ENCODE results near the gene ELF2.
"Not testable (repeated sequence)": the region's sequence is repeated elsewhere in the genome, so short reads cannot be mapped to it uniquely, and the experiment has no call there.

Gene ELF2

DNA sequence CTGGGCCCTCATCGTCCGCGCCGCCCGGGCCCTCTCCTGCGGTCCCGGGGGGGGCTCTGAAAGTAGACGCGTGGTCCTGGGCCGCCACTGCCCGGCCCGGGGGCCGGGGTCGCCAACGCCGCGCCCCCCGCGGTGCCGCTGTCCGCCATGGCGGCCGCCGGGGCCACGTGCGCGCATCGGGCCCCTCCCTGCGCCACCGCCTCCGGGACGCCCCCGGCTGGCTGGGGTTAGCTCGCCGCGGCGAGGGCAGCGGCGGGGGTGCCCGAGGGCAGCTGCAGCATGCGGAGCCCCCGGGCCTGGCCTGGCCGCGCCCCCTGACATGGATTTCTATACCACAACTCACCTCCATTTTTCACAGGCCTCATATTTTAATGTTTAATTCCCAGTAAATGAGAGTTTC is 61.8 kb downstream of the ELF2 start:
- Histone ChIP-seq H3K27ac (ENCODE audit: low read depth in 2 of 2, low read length in 2 of 2) (no peak overlapping the region), H3K36me3 (ENCODE audit: control insufficient read depth in 2 of 2, insufficient read depth in 2 of 2, low read length in 2 of 2) (peaks cover 4 to 10% of the 10 kb centered on the region in 2 donors)

GRCh38 chr4:139114795-139115194 is 62.2 kb downstream of the ELF2 start:
- H3K27me3 ChIP-seq (ENCODE audit: control insufficient read depth in 2 of 2, insufficient read depth in 2 of 2, low read length in 2 of 2); H3K27ac ChIP-seq (ENCODE audit: low read depth in 2 of 2, low read length in 2 of 2); H3K4me1 ChIP-seq (ENCODE audit: control insufficient read depth in 2 of 2, insufficient read depth in 2 of 2, low read length in 2 of 2); H3K9me3 ChIP-seq (ENCODE audit: control insufficient read depth in 2 of 2, low read length in 2 of 2); H3K36me3 ChIP-seq (ENCODE audit: control insufficient read depth in 2 of 2, insufficient read depth in 2 of 2, low read length in 2 of 2); H3K9ac ChIP-seq (ENCODE audit: low read depth in 1 of 2, low read length in 2 of 2); H3K4me3 ChIP-seq (ENCODE audit: low read length in 2 of 2): not testable (repeated sequence)

More for the DNA sequence above, 61.8 kb downstream of the ELF2 start:
- no peaks in the 10 kb centered on the region for H3K27me3 ChIP-seq (ENCODE audit: control insufficient read depth in 2 of 2, insufficient read depth in 2 of 2, low read length in 2 of 2)
- H3K9ac ChIP-seq (ENCODE audit: low read depth in 1 of 2, low read length in 2 of 2) = no peak overlapping the region
- no peaks in the 10 kb centered on the region for H3K9me3 ChIP-seq (ENCODE audit: control insufficient read depth in 2 of 2, low read length in 2 of 2)
- no peak overlapping the region for H3K4me3 ChIP-seq (ENCODE audit: low read length in 2 of 2)
- H3K4me1 ChIP-seq (ENCODE audit: control insufficient read depth in 2 of 2, insufficient read depth in 2 of 2, low read length in 2 of 2) = no peaks in the 10 kb centered on the region

DNA sequence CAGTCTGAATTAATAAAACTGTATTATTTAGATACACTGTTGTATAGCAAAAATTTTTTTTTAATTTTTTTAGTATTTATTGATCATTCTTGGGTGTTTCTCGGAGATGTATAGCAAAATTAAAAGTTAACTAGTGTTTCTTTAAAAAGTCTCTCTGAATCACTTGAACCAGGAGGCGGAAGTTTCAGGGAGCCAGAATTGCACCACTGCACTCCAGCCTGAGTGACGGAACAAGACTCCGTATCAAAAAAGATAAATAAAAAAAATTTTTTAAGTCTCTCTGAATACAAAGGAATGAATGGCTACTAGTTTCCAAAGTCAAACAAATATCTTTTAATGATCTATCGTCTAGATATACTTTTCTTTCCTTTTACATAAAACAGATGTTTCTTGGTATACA is 64.4 kb downstream of the ELF2 start:
- Histone ChIP-seq H3K36me3 (ENCODE audit: control insufficient read depth in 2 of 2, insufficient read depth in 2 of 2, low read length in 2 of 2) (peaks cover 4 to 10% of the 10 kb centered on the region in 2 donors), H3K9me3 (ENCODE audit: control insufficient read depth in 2 of 2, low read length in 2 of 2) (no peaks in the 10 kb centered on the region), H3K27me3 (ENCODE audit: control insufficient read depth in 2 of 2, insufficient read depth in 2 of 2, low read length in 2 of 2) (no peaks in the 10 kb centered on the region), H3K27ac (ENCODE audit: low read depth in 2 of 2, low read length in 2 of 2) (no peak overlapping the region), H3K9ac (ENCODE audit: low read depth in 1 of 2, low read length in 2 of 2) (no peak overlapping the region), H3K4me3 (ENCODE audit: low read length in 2 of 2) (no peak overlapping the region), H3K4me1 (ENCODE audit: control insufficient read depth in 2 of 2, insufficient read depth in 2 of 2, low read length in 2 of 2) (no peaks in the 10 kb centered on the region)

- Histone ChIP-seq H3K27me3 (ENCODE audit: control insufficient read depth in 2 of 2, insufficient read depth in 2 of 2, low read length in 2 of 2) (no peaks in the 10 kb centered on the region), H3K4me1 (ENCODE audit: control insufficient read depth in 2 of 2, insufficient read depth in 2 of 2, low read length in 2 of 2) (no peaks in the 10 kb centered on the region), H3K36me3 (ENCODE audit: control insufficient read depth in 2 of 2, insufficient read depth in 2 of 2, low read length in 2 of 2) (no peaks in the 10 kb centered on the region), H3K4me3 (ENCODE audit: low read length in 2 of 2) (no peak overlapping the region), H3K9ac (ENCODE audit: low read depth in 1 of 2, low read length in 2 of 2) (no peak overlapping the region), H3K27ac (ENCODE audit: low read depth in 2 of 2, low read length in 2 of 2) (no peak overlapping the region), H3K9me3 (ENCODE audit: control insufficient read depth in 2 of 2, low read length in 2 of 2) (no peaks in the 10 kb centered on the region)
These were observed 68.4 kb downstream of the ELF2 start for GRCh38 chr4:139108567-139109128.

DNA sequence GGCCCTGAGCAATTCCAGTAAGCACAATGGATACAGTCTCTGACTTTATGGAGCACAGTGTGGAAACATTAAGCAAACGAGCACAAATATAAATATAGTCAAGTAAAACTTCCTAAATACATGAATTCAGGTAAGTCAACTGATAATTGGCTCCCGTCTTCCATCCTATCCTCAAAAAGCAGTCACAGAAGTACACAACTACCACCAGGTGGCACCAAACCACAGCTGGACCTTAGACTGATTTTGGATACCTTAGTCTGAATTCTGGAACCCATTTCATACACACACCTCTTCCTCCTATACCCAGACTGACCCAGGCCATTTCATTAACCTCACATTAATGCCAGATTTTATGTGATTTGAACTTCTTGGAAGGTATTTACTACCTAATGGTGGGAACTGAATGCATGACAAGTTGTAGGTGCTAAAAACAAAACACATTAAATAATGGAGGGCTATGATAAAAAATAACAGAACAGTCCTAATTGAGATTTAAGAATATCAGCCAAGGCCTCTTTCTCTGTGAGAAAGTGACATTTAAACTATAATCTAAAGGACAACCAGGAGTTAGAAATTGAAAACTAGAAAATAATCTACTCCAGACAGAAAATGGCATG is 77.5 kb downstream of the ELF2 start:
- no peaks in the 10 kb centered on the region for H3K36me3 ChIP-seq (ENCODE audit: control insufficient read depth in 2 of 2, insufficient read depth in 2 of 2, low read length in 2 of 2)
- H3K9ac ChIP-seq (ENCODE audit: low read depth in 1 of 2, low read length in 2 of 2) = no peak overlapping the region
- H3K27ac ChIP-seq (ENCODE audit: low read depth in 2 of 2, low read length in 2 of 2) = no peak overlapping the region

DNA sequence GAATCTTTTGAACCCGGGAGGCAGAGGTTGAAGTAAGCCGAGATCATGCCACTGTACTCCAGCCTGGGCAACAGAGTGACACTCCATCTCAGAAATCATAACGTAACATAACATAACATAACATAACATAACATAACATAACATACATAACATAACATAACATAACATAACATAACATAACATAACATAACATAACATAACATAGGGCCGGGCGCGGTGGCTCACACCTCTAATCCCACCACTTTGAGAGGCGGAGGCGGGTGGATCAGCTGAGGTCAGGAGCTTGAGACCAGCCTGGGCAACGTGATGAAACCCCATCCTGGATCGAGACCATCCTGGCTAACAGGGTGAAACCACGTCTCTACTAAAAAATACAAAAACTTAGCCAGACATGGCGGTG is 84.7 kb downstream of the ELF2 start:
- H3K36me3 ChIP-seq (ENCODE audit: control insufficient read depth in 2 of 2, insufficient read depth in 2 of 2, low read length in 2 of 2) = no peaks in the 10 kb centered on the region
- no peaks in the 10 kb centered on the region for H3K4me1 ChIP-seq (ENCODE audit: control insufficient read depth in 2 of 2, insufficient read depth in 2 of 2, low read length in 2 of 2)
- H3K27ac ChIP-seq (ENCODE audit: low read depth in 2 of 2, low read length in 2 of 2) = no peak overlapping the region
- H3K9ac ChIP-seq (ENCODE audit: low read depth in 1 of 2, low read length in 2 of 2) = no peak overlapping the region
- no peaks in the 10 kb centered on the region for H3K9me3 ChIP-seq (ENCODE audit: control insufficient read depth in 2 of 2, low read length in 2 of 2)
- no peaks in the 10 kb centered on the region for H3K27me3 ChIP-seq (ENCODE audit: control insufficient read depth in 2 of 2, insufficient read depth in 2 of 2, low read length in 2 of 2)
- H3K4me3 ChIP-seq (ENCODE audit: low read length in 2 of 2) = no peak overlapping the region

More for the DNA sequence above, 77.5 kb downstream of the ELF2 start:
- no peaks in the 10 kb centered on the region for H3K9me3 ChIP-seq (ENCODE audit: control insufficient read depth in 2 of 2, low read length in 2 of 2)
- no peaks in the 10 kb centered on the region for H3K27me3 ChIP-seq (ENCODE audit: control insufficient read depth in 2 of 2, insufficient read depth in 2 of 2, low read length in 2 of 2)
- no peaks in the 10 kb centered on the region for H3K4me1 ChIP-seq (ENCODE audit: control insufficient read depth in 2 of 2, insufficient read depth in 2 of 2, low read length in 2 of 2)
- no peak overlapping the region for H3K4me3 ChIP-seq (ENCODE audit: low read length in 2 of 2)

DNA sequence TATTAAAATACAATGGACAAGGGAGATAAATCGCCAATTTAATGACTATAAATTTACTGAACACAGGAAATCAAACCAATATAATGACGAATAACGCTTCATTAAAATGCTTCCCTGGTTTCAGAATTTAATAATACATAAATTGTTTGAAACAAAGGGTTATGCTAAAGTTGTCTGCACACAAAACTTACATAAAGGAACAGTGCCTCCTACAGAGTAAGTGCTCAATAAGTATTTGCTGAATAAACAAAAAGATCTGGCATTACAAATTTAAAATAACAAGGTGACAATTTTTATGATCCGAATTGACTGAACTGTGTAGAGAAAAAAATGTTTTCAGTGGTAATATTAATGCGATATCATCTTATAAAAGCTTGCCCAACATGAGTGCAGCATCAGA is 91.9 kb downstream of the ELF2 start:
- H3K9me3 ChIP-seq (ENCODE audit: control insufficient read depth in 2 of 2, low read length in 2 of 2) = no peaks in the 10 kb centered on the region
- peak overlapping the region; percentile 91 to 95 for H3K9ac ChIP-seq (ENCODE audit: low read depth in 1 of 2, low read length in 2 of 2)
- H3K4me3 ChIP-seq (ENCODE audit: low read length in 2 of 2) = peak overlapping the region; percentile 79 to 93
- no peaks in the 10 kb centered on the region for H3K27me3 ChIP-seq (ENCODE audit: control insufficient read depth in 2 of 2, insufficient read depth in 2 of 2, low read length in 2 of 2)
- H3K4me1 ChIP-seq (ENCODE audit: control insufficient read depth in 2 of 2, insufficient read depth in 2 of 2, low read length in 2 of 2) = peaks cover 18 to 19% of the 10 kb centered on the region in 2 donors
- peak overlapping the region; percentile 97 to 99 for H3K27ac ChIP-seq (ENCODE audit: low read depth in 2 of 2, low read length in 2 of 2)
- H3K36me3 ChIP-seq (ENCODE audit: control insufficient read depth in 2 of 2, insufficient read depth in 2 of 2, low read length in 2 of 2) = no peaks in the 10 kb centered on the region

- Histone ChIP-seq H3K9ac (ENCODE audit: low read depth in 1 of 2, low read length in 2 of 2) (peak overlapping the region; percentile 91 to 95), H3K9me3 (ENCODE audit: control insufficient read depth in 2 of 2, low read length in 2 of 2) (no peaks in the 10 kb centered on the region), H3K36me3 (ENCODE audit: control insufficient read depth in 2 of 2, insufficient read depth in 2 of 2, low read length in 2 of 2) (no peaks in the 10 kb centered on the region), H3K27ac (ENCODE audit: low read depth in 2 of 2, low read length in 2 of 2) (peak overlapping the region; percentile 97 to 99), H3K4me1 (ENCODE audit: control insufficient read depth in 2 of 2, insufficient read depth in 2 of 2, low read length in 2 of 2) (peaks cover 18 to 19% of the 10 kb centered on the region in 2 donors), H3K4me3 (ENCODE audit: low read length in 2 of 2) (peak overlapping the region; percentile 79 to 93), H3K27me3 (ENCODE audit: control insufficient read depth in 2 of 2, insufficient read depth in 2 of 2, low read length in 2 of 2) (no peaks in the 10 kb centered on the region)
These were observed 92.3 kb downstream of the ELF2 start for GRCh38 chr4:139084804-139085093.

GRCh38 chr4:139083956-139084803 is 92.8 kb downstream of the ELF2 start:
- Histone ChIP-seq H3K4me3 (ENCODE audit: low read length in 2 of 2) (peak overlapping the region; percentile 93 to 98), H3K27ac (ENCODE audit: low read depth in 2 of 2, low read length in 2 of 2) (peak overlapping the region; percentile 97 to 99), H3K9ac (ENCODE audit: low read depth in 1 of 2, low read length in 2 of 2) (peak overlapping the region; percentile 91 to 95), H3K4me1 (ENCODE audit: control insufficient read depth in 2 of 2, insufficient read depth in 2 of 2, low read length in 2 of 2) (peaks cover 18 to 19% of the 10 kb centered on the region in 2 donors), H3K9me3 (ENCODE audit: control insufficient read depth in 2 of 2, low read length in 2 of 2) (no peaks in the 10 kb centered on the region), H3K27me3 (ENCODE audit: control insufficient read depth in 2 of 2, insufficient read depth in 2 of 2, low read length in 2 of 2) (no peaks in the 10 kb centered on the region), H3K36me3 (ENCODE audit: control insufficient read depth in 2 of 2, insufficient read depth in 2 of 2, low read length in 2 of 2) (no peaks in the 10 kb centered on the region)

DNA sequence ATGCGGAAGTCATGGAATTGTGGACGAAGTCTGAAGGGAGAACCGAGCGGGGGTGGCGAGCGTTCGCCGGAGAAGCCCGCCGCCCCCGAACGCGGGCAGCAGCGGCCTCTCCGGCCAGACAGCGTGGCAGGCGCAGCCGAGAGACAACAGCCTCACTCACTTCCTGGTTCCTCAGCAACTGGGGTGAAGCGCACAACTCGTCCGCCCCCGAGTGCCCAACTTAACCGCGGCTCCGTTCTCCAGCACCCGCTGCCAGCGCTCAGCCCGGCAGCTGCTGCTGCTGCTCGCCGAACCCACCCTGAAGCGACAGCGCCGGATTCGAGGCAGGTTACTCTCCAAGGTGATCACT is 93.4 kb downstream of the ELF2 start:
- Histone ChIP-seq H3K36me3 (ENCODE audit: control insufficient read depth in 2 of 2, insufficient read depth in 2 of 2, low read length in 2 of 2) (no peaks in the 10 kb centered on the region), H3K9me3 (ENCODE audit: control insufficient read depth in 2 of 2, low read length in 2 of 2) (no peaks in the 10 kb centered on the region), H3K9ac (ENCODE audit: low read depth in 1 of 2, low read length in 2 of 2) (peak overlapping the region; percentile 91 to 95), H3K4me1 (ENCODE audit: control insufficient read depth in 2 of 2, insufficient read depth in 2 of 2, low read length in 2 of 2) (peaks cover 18 to 19% of the 10 kb centered on the region in 2 donors), H3K27ac (ENCODE audit: low read depth in 2 of 2, low read length in 2 of 2) (peak overlapping the region; percentile 97 to 99), H3K4me3 (ENCODE audit: low read length in 2 of 2) (peak overlapping the region; percentile 93 to 98), H3K27me3 (ENCODE audit: control insufficient read depth in 2 of 2, insufficient read depth in 2 of 2, low read length in 2 of 2) (no peaks in the 10 kb centered on the region)
